ENCODE results near the gene SNW1.
"Not testable (repeated sequence)": the region's sequence is repeated elsewhere in the genome, so short reads cannot be mapped to it uniquely, and the experiment has no call there.

Gene SNW1

GRCh38 chr14:77752266-77752665 lies 8.7 kb downstream of the SNW1 start:
- DNase-seq (ENCODE audit: low read depth): no peak

DNA sequence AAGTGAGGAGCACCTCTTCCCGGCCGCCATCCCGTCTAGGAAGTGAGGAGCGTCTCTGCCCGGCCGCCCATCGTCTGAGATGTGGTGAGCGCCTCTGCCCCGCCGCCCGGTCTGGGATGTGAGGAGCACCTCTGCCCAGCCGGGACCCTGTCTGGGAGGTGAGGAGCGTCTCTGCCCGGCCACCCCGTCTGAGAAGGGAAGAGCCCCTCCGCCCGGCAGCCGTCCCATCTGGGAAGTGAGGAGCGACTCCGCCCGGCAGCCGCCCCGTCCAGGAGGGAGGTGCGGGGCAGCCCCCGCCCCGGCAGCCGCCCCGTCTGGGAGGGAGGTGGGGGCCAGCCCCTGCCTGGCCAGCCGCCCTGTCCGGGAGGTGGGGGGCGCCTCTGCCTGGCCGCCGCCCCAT lies 13.5 kb downstream of the SNW1 start:
- DNase-seq (ENCODE audit: low read depth): not testable (repeated sequence)

DNA sequence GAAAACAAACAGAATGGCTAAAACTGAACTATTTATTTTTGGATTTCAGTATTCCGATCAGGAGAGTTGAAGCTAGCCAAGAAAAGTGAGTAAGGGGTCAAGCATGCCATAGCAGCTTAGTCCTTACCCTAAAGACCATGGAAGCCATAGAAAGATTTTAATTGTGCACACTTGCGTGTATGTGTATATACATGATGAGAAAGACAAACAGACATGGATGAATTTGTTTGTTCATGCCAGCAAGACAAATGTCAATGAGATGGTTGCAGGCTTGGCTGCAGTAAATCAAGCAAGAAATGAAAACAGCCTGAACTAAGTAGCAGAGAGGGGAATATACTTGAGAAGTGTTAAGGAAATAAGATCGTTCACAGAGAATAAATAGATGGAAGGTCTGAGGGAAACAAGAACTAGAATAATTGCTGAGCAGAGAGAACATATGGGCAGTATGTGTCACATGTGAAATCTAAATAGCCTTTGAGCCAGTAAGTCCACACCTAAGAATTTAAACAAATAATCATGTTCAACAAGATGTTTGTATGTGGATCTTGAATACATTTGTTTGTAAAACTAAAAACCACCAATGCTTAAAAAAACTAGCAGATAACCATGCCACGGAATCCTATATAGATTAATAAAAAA lies 14.8 kb downstream of the SNW1 start:
- DNase-seq (ENCODE audit: low read depth): no peak

DNA sequence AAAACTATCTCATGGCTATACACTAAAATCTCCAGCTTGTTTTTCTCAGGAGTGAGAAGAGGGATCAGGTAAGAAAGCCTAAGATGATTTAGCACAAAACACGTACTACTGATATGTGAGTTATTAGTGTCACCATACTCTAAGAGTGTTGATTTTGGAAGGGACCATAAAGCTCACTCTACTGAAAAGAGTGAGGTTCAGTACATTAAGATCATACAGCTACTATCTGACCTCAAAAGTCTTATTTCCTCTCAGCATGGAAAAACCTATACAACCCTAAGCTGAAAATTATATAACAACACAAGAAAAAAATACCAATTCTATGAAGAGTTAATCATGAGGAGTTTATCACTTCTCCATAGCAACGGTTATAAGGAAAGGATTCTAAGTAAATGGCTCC lies 19.5 kb downstream of the SNW1 start:
- DNase-seq (ENCODE audit: low read depth): no peak

DNA sequence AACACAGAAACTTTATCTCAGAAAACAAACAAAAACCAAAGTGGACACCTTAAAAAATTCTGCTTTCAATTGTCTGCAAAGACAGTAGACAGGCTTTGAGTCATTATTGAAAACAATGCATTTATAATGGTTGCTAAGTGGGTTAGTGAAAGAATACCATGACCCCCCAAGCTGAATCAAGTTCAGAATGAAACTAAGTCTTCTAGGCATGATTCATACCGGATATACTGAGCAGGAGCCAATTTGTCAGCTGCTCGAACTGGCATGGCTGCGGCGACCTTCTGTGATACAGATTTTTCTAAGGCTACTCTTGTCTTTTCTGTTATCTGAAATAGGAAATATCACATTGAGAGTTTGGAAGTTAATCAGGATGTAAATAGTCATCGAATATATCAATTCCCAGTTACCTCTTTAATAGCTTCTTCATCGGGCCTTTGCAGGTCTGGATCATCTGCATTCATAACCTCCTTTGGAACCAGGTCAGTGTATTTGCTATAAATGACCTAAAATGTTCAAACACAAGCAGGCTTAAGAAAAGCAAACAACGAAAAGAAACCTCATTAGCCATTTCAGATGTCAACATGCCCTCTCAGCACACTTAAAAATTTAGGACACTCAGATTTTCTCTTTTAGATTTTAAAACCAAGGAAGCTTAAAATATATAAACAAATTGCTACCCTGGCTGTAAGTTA lies 22.3 kb downstream of the SNW1 start:
- peak; percentile 63 for DNase-seq (ENCODE audit: low read depth)

DNA sequence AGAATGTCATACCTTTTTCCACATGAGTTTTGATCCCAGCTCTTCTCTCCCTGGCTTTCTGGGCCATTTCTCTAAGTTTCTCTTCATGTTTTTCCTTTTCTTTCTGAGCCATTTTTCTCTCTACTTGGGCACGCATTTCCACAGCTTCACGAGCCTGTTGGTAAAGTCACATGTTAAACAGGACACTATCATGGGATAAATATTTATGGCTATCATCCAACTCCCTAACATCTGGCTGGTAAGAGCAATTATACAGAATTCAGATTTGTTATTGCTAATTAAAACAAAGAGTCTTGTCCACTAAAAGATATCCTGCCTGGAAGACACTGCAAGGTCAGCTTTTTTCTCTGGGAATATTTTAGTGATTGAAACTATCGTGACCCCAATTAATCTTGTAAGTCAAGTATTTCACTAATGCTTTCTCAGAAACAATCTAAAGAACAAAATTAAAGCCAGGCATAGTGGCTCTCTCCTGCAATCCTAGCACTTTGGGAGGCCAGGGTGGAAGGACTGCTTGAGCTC lies 29.9 kb downstream of the SNW1 start:
- no peak for DNase-seq (ENCODE audit: low read depth)

GRCh38 chr14:77722301-77722700 lies 38.7 kb downstream of the SNW1 start:
- no peak for DNase-seq (ENCODE audit: low read depth)

DNA sequence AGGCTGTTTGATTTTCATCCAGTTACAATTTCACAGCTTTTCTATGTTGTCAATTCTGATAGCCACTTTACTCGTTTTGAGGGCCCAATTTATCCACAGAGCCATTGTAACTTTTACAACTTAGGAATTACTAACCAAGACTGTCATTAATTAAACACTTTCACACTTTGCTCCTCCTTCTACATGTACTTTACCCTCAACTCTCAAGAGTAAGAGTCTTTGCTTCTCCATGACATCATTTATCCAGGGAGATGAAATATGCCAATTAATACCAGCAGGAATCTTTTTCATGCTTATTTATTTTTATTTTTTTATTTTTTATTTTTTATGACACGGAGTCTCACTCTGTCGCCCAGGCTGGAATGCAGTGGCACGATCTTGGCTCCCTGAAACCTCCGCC lies 39.5 kb downstream of the SNW1 start:
- no peak for DNase-seq (ENCODE audit: low read depth)

- no peak for DNase-seq (ENCODE audit: low read depth)
These were observed 43.2 kb downstream of the SNW1 start for GRCh38 chr14:77717608-77718305.

DNA sequence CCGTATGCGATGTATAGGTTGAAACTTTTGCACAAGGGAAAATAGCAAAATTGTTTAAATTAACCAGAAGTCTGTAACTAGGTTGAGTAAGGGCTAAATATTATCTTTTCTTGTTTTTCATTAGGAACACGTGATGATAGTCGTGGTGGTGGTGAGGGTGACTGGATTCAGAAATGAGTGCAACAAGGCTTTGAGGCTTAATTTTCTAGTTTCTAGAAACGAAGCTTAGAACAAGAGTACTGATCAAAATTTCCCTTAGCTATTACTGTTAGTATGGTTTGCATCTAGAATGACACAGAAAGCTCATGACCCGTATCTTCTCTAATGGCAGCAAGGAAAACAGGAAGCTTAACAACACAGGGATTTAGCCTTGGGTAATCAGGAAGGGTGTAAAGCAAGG lies 46.0 kb downstream of the SNW1 start:
- no peak for DNase-seq (ENCODE audit: low read depth)

DNA sequence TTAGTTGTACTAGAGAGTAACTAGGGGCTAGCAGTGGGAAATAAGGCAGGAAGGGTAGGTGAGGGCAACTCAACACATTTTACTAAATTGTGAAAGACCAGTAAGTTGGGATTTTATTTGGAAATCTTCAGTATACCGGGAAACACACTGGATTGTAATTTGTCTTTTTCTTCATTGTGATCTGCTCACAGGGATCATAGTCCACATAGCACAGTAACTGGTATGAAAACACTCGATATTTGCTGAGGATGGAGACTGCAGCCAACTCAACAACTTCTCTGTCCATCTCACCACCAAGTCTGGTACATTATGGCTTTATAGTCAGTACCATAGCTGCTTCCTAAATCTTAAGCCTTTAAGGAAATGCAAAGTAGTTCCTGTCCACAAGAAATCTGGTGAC lies 50.6 kb downstream of the SNW1 start:
- no peak for DNase-seq (ENCODE audit: low read depth)

GRCh38 chr14:77709412-77709811 lies 51.5 kb downstream of the SNW1 start:
- no peak for DNase-seq (ENCODE audit: low read depth)

DNA sequence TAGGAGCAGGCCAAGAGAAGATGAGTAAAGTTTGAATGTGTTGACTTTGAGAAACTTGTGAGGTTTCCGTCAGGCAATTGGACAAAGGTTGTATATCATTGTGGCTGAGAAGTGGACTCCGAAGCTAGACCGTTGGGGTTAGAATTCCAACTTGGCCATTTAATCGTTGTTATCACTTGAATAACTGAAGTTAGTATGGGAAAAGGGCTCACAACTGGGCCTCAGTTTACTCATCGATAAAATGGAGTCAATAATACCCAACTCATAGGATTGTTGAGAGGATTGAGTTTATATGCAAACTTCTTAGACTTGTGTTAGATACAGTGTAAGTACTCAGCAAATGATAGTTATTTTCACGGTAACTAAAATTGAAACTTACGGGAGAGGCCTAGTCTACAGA lies 52.2 kb downstream of the SNW1 start:
- no peak for DNase-seq (ENCODE audit: low read depth)

- peak; percentile 82 for DNase-seq (ENCODE audit: low read depth)
These were observed 53.1 kb downstream of the SNW1 start, which contains the start of the genes ALKBH1 and SLIRP for GRCh38 chr14:77707724-77708408. ALKBH1 (minus strand) TSS chr14:77708023; CDS start chr14:77708004, 19 bp downstream. SLIRP (plus strand) TSS chr14:77708103; CDS start chr14:77708112, 9 bp downstream.

DNA sequence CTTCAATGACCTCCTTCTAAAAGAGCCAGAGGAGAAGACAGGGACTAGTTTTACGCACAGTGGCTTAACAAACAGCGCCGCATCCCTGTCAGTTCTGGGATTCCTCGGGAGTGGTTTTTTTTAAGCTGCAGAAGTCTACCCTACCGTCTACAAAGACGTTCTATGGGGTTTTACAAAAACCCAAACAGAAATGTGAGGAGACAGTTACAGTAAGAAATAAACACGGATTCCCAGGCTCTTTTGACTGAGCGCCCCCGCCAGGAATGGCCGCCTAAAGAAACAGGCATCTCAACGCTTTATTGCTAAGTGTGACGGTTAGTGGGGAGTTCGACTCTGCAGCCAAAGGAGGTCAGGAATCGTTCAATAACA lies 53.6 kb downstream of the SNW1 start:
- peak; percentile 61 for DNase-seq (ENCODE audit: low read depth)

- peak; percentile 42 for DNase-seq (ENCODE audit: low read depth)
These were observed 69.7 kb downstream of the SNW1 start for GRCh38 chr14:77691259-77691658.

GRCh38 chr14:77682158-77682553 lies 78.8 kb downstream of the SNW1 start:
- peak; percentile 68 for DNase-seq (ENCODE audit: low read depth)

- peak; percentile 34 for DNase-seq (ENCODE audit: low read depth)
These were observed 79.5 kb downstream of the SNW1 start for GRCh38 chr14:77681196-77682157.

- DNase-seq (ENCODE audit: low read depth): no peak
These were observed 86.0 kb downstream of the SNW1 start for GRCh38 chr14:77674931-77675330.

DNA sequence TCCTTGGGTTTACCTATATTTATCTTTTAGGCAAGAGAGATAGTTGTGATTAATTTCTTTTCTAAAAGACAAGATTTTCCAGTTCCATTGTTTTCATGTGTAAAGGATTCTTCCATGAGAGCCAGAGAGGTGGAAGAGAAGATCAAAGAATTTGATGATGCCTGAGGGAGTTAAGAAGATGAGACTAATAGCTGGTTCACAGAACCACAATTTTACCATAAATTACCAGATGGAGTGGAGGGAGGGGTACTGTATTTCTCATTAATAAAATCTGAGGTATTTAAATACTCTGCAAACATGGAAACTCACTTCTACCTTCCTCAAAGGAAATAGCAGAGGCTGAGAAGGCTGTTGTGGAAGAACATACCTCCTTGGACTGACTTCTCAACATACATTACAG lies 87.8 kb downstream of the SNW1 start:
- DNase-seq (ENCODE audit: low read depth): no peak

Measured in iris pigment epithelial cell (primary cell).